ENCODE measurements around the gene SPNS1. TPM values are rescaled to one million over a fixed set of nuclear protein-coding genes. Genes with fewer than 3 reads are reported as not detected.

Gene SPNS1
- total RNA-seq, 4 donors from 2014 or later: 12.7 to 26.0 (median 23.4) TPM

DNA sequence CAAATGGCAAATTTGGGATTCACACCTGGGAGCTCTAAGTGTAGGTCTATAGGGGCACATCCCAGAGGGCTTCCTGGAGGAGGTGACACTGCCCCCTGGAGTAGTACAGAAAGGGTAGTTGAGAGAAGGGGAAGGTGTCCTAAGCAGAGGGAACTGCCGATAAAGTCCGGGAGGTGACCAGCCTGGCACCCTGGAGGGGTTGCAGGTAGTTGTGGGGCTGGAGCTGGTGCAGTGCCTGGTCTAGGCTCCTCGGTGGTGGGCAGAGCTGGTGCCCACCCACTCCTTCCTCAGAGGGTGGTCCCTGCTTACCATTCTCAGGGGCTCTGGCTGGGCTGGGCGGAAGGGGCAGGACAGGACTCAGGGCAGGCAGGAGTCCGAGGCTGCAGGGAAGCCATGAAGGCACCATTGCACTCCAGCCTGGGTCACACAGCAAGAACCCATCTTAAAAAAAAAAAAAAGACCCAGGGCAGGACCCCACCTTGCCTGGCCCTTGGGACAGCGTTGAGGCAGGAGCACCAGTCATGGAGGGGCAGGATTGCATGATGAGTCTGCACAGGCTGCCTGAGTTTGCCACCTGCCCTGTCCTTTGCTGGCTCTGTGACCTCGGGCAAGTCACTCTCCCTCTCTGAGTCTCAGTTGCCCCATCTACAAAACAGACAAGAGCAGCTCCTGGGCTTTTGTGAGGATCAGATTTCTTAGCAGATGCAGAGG is 54.0 kb downstream of the SPNS1 start:
- Histone ChIP-seq H3K4me1 (no peaks in the 10 kb centered on the region), H3K27me3 (peaks cover 0 to 3% (median 0%) of the 10 kb centered on the region in 3 donors), H3K36me3 (no peaks in the 10 kb centered on the region), H3K27ac (no peak overlapping the region), H3K9me3 (no peaks in the 10 kb centered on the region), H3K4me3 (no peak overlapping the region)
- ATAC-seq (no peak), DNase-seq (no peak)
- TF ChIP-seq POLR2A (IDR thresholded peaks at IDR 0.05): no peak
- TF ChIP-seq, protein P1, sequence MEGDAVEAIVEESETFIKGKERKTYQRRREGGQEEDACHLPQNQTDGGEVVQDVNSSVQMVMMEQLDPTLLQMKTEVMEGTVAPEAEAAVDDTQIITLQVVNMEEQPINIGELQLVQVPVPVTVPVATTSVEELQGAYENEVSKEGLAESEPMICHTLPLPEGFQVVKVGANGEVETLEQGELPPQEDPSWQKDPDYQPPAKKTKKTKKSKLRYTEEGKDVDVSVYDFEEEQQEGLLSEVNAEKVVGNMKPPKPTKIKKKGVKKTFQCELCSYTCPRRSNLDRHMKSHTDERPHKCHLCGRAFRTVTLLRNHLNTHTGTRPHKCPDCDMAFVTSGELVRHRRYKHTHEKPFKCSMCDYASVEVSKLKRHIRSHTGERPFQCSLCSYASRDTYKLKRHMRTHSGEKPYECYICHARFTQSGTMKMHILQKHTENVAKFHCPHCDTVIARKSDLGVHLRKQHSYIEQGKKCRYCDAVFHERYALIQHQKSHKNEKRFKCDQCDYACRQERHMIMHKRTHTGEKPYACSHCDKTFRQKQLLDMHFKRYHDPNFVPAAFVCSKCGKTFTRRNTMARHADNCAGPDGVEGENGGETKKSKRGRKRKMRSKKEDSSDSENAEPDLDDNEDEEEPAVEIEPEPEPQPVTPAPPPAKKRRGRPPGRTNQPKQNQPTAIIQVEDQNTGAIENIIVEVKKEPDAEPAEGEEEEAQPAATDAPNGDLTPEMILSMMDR (IDR thresholded peaks at IDR 0.05 in 4 of 5, conservative IDR thresholded peaks at IDR 0.05 in 1 of 5): no peak
- in situ Hi-C loops (cut with MboI; ENCODE audit: low sequenced_read_pairs in 4 of 4): no loop called here
- intact Hi-C loops (cut with DNase I; ENCODE audit: low total_unique reads): no loop called here

DNA sequence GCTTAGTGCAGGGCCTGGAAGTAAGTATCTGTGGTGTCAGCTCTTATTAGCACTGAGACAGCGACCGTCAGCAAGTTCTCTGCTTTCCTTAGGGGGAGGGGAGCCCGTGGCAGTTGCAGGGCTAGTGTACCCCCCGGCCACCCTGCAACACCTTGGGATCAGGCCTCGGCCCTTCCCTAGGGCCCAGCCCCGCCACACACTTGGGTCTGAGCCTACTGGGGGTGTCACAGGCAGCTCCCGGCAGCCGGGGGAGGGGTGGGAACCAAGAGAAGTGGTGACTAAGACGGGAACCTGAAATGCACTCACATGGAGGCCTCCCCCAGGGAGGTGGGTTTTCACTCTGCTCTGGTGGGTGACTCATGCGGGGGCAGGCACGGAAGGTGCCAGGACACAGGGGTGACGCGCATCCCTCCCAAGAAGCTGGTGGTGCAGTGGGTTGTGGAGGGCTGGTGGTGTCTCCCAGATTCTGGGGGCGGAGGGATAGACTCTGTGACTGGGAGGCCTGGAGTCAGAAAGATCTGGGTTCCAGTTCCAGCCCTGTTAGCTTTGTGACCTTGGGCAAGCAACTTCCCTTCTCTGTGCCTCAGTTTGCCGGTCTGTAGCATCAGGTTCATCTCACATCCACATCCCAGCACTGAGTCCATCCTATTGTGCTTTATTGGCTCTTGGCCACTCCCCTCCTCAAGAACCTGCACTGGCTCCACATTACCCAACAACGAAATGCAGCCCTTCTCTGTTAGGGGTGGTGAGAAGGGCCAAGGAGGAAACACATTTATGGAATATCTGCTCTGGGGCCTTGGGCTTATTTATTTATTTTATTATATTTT is 54.8 kb downstream of the SPNS1 start:
- TF ChIP-seq, protein P1 (IDR thresholded peaks at IDR 0.05 in 4 of 5, conservative IDR thresholded peaks at IDR 0.05 in 1 of 5): no peak
- TF ChIP-seq POLR2A (IDR thresholded peaks at IDR 0.05): no peak
- Histone ChIP-seq H3K4me3 (no peak overlapping the region), H3K27me3 (peaks cover 0 to 3% (median 0%) of the 10 kb centered on the region in 3 donors), H3K27ac (no peak overlapping the region), H3K4me1 (no peaks in the 10 kb centered on the region), H3K36me3 (no peaks in the 10 kb centered on the region), H3K9me3 (no peaks in the 10 kb centered on the region)
- DNase-seq (no peak), ATAC-seq (no peak)
- in situ Hi-C loops (cut with MboI; ENCODE audit: low sequenced_read_pairs in 4 of 4): no loop called here
- intact Hi-C loops (cut with DNase I; ENCODE audit: low total_unique reads): no loop called here

DNA sequence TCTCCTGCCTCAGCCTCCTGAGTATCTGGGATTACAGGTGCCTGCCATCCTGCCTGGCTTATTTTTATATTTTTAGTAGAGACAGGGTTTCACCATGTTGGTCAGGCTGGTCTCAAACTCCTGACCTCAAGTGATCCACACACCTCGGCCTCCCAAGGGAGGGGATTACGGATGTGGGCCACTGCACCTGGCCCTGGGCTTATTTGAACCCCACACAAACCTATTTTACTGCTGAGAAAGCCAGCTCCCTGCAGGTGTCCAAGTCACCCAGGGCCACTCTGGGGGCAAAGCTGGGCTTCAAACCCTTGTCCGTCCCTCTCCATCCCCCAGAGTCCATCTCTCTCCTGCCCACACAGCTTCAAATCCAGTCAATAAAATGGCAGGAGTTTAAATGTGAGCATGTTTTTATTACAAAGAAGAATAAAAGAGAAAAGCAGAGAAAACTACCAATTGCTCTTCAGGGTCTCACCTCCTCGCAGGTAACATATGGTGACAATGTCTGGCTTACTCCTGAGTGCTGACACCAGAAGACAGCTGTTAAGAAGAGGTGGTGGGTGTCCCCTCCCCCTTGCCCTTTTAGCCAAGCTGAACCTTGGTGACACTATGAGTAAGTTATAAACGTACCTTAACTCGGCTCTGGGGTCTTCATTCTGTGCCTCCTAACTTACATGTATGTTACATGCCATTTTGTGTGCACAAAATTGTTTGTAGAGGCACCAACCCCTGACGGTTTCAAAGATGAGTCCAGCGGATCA is 55.7 kb downstream of the SPNS1 start:
- DNase-seq: no peak
- H3K27ac ChIP-seq: no peak overlapping the region
- H3K27me3 ChIP-seq: peaks cover 0 to 3% (median 0%) of the 10 kb centered on the region in 3 donors
- intact Hi-C loops (cut with DNase I; ENCODE audit: low total_unique reads) (no loop called here), in situ Hi-C loops (cut with MboI; ENCODE audit: low sequenced_read_pairs in 4 of 4) (no loop called here)
- no peak overlapping the region for H3K4me3 ChIP-seq
- no peaks in the 10 kb centered on the region for H3K36me3 ChIP-seq
- no peak for TF ChIP-seq POLR2A (IDR thresholded peaks at IDR 0.05)
- TF ChIP-seq, protein P1 (IDR thresholded peaks at IDR 0.05 in 4 of 5, conservative IDR thresholded peaks at IDR 0.05 in 1 of 5): no peak
- no peaks in the 10 kb centered on the region for H3K9me3 ChIP-seq
- H3K4me1 ChIP-seq: no peaks in the 10 kb centered on the region
- no peak for ATAC-seq

Other genes with a start within 250 kb of the SPNS1 start
- not detected for gene NPIPB9, start 223.0 kb upstream of the SPNS1 start, total RNA-seq
- gene ATXN2L, start 151.8 kb upstream of the SPNS1 start, total RNA-seq: 10 to 100 TPM; 24.0 to 68.6 (median 47.7) TPM
- 100 to 1,000 TPM; 140 to 196 (median 167) TPM for gene TUFM, start 128.4 kb upstream of the SPNS1 start, total RNA-seq
- gene SH2B1, start 110.9 kb upstream of the SPNS1 start, total RNA-seq: 10 to 100 TPM; 13.9 to 28.5 (median 20.6) TPM
- 100 to 1,000 TPM; 380 to 909 (median 764) TPM for gene ATP2A1, start 96.3 kb upstream of the SPNS1 start, total RNA-seq
- 10 to 100 TPM in 1 of 4 donors, 1 to 10 TPM in 3; 2.9 to 13.9 (median 6.4) TPM for gene RABEP2, start 49.5 kb upstream of the SPNS1 start, total RNA-seq
- not detected for gene CD19, start 42.8 kb upstream of the SPNS1 start, total RNA-seq
- gene NFATC2IP, start 23.8 kb upstream of the SPNS1 start, total RNA-seq: 10 to 100 TPM; 10.3 to 18.5 (median 14.2) TPM
- gene LAT, start 10.3 kb downstream of the SPNS1 start, total RNA-seq: under 1 TPM in 2 of 4 donors, not detected in 2; 0.31 to 0.49 TPM